GM13977 (cell line): ENCODE data around the gene MATN4.

Experiments
- DNase-seq: peaks from one replicate; pipeline ENCODE4 v3.0.0; 2012; ENCODE audit warnings: low spot score
- CTCF ChIP-seq: IDR thresholded peaks from 2 replicates; pipeline ENCODE4 v1.5.1; 2012; ENCODE audit warnings: mild to moderate bottlenecking, control low read depth; ENCODE audit not compliant: insufficient read depth; ENCODE audit errors: extremely low read depth, missing control alignments
- in situ Hi-C: fragments of 300-500 bp; cut with MboI; formaldehyde crosslinking; loops from one replicate; pipeline ENCODE4 v1.12.0; 2022; ENCODE audit warnings: low sequenced_read_pairs, low pct_unique_long_range_greater_than_20kb, mixed read lengths, inconsistent platforms; ENCODE audit not compliant: unreplicated experiment

MATN4 gene

GRCh38 chr20:45288376-45288775, 19.7 kb downstream of the MATN4 start:
- in situ Hi-C loops, result no loop called here
- TF ChIP-seq CTCF, result no peak
- no peak for DNase-seq

GRCh38 chr20:45283551-45284057, 24.5 kb downstream of the MATN4 start:
- in situ Hi-C loops, result no loop called here
- no peak for DNase-seq
- no peak for TF ChIP-seq CTCF

- no peak for DNase-seq
- in situ Hi-C loops, result no loop called here
- TF ChIP-seq CTCF, result no peak
These were observed 25.2 kb downstream of the MATN4 start for GRCh38 chr20:45282700-45283550.

GRCh38 chr20:45279992-45280391, 28.1 kb downstream of the MATN4 start:
- in situ Hi-C loops, result no loop called here
- DNase-seq, result no peak
- no peak for TF ChIP-seq CTCF

GRCh38 chr20:45275338-45275737, 32.8 kb downstream of the MATN4 start:
- DNase-seq, result no peak
- in situ Hi-C loops, result no loop called here
- no peak for TF ChIP-seq CTCF

- no peak for TF ChIP-seq CTCF
These were observed 38.3 kb downstream of the MATN4 start for GRCh38 chr20:45269754-45270270.

More at GRCh38 chr20:45269754-45270270, 38.3 kb downstream of the MATN4 start:
- in situ Hi-C loops, result no loop called here
- DNase-seq, result no peak
